Right lung (tissue), 5 donors: ENCODE results near the gene FOXO3B. TPM values are rescaled to one million over a fixed set of nuclear protein-coding genes. Genes with fewer than 3 reads are reported as not detected.
"Not testable (repeated sequence)": the region's sequence is repeated elsewhere in the genome, so short reads cannot be mapped to it uniquely, and the experiment has no call there.

ENCODE experiments used
- DNase-seq, 2 donors: peaks; one replicate each; pipeline ENCODE4 v3.0.0-alpha.2; 2013
- polyA plus RNA-seq, 5 donors: library from polyadenylated mRNA; unstranded; fragments of 120-200 nt; gene quantifications; one replicate each; pipeline versions ENCODE4 v1.2.1 to v1.2.3, GENCODE V29; 2013; ENCODE audit warnings: inconsistent platforms in 1 of 5, low replicate concordance in 1 of 5; ENCODE audit not compliant: insufficient read length in 5 of 5, insufficient read depth in 1 of 5

Gene FOXO3B
- polyA plus RNA-seq, 5 donors = 4.5 to 6.5 (median 5.4) TPM

DNA sequence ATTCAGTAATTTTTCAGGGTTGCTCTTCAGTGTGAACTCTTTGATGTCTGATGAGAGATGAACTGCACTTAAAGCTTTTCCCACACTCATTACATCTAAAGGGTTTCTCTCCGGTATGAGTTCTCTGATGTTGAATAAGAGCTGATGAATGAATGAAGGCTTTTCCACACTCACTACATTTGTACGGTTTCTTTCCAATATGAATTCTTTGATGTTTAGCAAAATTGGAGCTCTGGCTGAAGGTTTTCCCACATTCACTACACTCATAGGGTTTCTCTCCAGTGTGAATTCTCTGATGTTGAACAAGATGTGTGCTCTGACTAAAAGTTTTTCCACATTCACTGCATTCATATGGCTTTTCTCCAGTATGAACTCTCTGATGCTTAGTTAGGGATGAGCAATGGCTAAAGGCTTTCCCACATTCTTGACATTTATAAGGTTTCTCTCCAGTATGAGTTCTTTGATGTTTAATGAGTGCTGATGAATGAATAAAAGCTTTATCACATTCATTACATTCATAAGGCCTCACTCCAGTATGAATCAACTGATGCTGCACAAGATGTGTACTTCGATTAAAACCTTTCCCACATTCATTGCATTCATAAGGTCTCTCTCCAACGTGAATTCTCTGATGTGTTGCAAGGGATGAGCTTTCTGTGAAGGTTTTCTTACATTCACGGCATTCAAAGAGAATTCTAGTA lies 20.0 kb downstream of the FOXO3B start:
- DNase-seq = not testable (repeated sequence)

DNA sequence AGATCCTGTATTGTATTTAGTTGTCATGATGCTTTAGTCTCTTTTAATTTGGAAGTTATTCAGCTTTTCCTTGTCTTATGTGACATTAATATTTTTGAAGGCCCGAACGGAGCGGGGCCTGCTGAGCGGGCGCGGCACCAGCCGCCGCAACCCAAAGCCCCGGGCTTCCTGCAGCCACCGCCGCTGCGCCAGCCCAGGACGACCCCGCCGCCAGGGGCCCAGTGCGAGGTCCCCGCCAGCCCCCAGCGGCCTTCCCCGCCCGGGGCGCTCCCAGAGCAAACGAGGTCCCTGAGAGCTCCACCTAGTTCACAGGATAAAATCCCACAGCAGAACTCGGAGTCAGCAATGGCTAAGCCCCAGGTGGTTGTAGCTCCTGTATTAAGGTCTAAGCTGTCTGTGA lies 32.0 kb downstream of the FOXO3B start:
- DNase-seq = not testable (repeated sequence)

DNA sequence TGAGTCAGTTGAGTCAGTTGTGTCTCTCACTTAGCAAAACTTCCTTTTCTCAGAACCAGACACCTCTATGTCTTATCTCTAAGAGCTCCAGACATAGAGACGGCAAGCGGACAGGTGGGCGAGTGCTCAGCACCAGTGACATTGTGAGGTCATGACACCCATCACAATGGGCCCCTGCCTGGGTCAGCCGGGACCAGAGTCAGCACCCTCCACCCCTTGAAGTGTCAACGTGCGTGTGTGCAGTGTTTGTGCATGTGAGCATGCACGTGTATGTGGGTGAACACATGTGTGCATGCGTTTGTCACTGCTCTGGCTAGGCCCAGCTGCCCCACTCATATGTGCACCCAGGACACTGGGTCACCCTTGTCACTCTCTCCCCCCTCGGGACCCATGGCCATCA lies 37.8 kb downstream of the FOXO3B start, which contains the start of gene TBC1D28:
TSS of gene TBC1D28 (minus strand) at position 101 of the 400 bp plus-strand sequence. CDS start 3,039 bp downstream, outside the sequence.
- DNase-seq = not testable (repeated sequence)

DNA sequence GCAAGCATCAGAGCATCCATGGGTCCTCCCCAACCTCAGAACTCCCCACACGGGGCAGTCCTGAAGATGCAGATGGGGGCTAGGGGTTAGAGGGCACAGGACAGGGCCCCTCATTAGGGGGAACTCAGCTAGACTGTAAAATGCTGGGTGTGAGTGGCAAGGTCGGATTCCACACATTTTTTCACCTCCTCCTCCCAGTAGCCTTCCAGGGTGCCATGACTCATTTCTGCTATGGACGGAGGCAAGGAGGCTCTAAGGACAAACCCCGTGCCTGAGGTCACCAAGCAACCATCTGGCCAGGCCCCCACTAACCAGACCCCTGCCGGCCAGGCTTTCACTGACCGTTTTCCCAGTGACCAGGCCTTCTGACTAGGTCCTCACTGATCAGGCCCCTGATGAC lies 39.0 kb downstream of the FOXO3B start:
- DNase-seq = not testable (repeated sequence)

DNA sequence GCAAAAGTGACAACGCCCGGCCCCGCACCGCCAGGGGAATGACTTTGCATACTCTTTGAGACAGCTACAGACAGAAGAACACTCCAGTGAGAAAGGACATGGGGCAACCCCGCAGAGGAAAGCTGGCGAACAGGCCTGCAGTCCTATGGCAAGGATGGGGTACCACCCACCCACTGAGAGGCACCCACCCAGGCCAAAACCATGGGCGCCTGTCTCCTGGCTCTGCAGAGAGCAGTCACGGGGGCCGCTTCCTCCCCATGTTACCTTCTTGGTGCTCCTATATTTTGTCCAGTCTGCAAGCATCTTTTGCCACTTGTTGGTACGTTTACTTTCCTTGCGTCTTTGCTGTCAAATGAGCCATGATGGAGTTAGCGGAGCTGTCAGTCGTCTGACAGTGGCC lies 43.8 kb downstream of the FOXO3B start:
- not testable (repeated sequence) for DNase-seq

DNA sequence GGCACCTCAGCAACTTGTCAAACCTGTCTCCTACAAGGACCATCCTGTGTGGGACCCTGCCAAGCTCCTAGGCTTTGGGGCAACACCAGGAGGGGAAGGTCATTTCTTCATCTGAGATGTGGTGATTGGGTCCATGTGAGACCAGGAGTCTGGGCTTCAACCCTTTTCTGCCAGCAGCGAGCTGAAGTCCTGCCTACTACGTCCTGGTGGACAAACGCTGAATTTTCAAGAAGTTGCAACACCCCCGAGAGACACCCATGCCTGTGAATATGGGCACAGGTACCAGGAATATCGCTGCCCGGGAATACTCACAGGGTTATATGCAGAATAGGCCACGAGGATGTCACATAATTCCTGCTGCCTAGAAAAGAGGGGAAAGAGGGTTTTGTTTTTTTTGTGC lies 45.9 kb downstream of the FOXO3B start:
- DNase-seq = not testable (repeated sequence)

DNA sequence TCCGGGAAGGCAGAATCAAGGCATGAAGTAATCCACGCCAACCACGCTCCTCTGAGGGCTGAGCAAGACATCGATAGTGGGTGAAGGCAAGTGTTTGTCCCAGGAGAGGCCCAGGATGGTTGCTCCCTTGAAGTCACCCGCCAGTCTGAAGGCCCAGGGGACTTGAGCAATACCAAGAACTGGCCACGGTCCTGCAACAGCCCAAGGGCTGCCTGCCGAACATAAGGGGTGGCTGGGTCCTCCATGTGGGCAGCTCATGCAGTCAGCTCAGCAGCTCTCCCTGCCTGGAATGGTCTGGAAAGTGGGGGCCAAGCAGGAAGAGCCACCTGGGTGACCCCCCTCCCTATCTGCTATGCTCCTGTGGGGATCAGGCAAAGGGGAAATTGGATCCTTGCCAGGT lies 46.3 kb downstream of the FOXO3B start:
- DNase-seq = not testable (repeated sequence)

DNA sequence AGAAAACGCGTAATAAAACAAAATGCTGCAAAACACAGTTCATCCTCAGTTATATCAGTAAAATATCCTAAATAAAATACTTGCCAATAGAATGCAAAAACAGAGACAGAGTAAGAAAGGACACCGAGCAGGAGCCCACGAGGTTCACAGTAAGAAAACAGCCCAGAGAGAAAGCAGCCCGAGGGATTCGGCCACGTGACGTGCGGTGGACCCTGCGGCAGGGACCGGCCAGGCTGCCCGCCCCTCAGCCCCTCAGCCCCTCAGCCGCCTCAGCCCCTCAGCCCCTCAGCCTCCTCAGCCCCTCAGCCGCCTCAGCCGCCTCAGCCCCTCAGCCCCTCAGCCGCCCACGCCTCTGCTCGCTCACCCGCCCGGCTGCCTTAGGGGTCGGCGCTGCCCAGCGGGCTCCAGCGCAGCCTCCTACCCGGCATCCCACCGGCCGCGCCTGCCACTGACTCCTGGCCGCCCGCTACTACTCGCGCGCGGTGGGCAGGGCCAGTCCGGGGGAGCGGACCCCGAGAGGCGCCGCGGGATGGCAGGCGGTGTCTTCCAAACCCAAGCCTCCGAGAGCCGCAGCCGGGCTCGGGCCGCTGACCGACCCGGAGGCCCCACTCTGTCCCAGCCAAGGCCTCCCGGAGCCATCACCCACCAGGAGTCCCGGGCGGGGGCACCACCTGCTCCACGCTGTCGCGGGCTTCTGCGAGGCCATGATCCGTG lies 47.4 kb downstream of the FOXO3B start:
- not testable (repeated sequence) for DNase-seq

Other genes starting within 250 kb of the FOXO3B start
- gene LGALS9C, start 205.5 kb downstream of the FOXO3B start, polyA plus RNA-seq = under 1 TPM in 1 of 5 donors, not detected in 4; 0.13 TPM
- gene TBC1D28, start 37.9 kb downstream of the FOXO3B start, polyA plus RNA-seq = under 1 TPM in 1 of 5 donors, not detected in 4; 0.21 TPM
- gene FBXW10, start 61.7 kb upstream of the FOXO3B start, polyA plus RNA-seq = 1 to 10 TPM in 2 of 5 donors, under 1 TPM in 3; 0.78 to 1.5 (median 0.89) TPM
- 10 to 100 TPM; 36.7 to 53.7 (median 43.8) TPM for gene TVP23B, start 98.9 kb upstream of the FOXO3B start, polyA plus RNA-seq
- gene PRPSAP2, start 175.8 kb upstream of the FOXO3B start, polyA plus RNA-seq = 10 to 100 TPM; 49.7 to 58.7 (median 54.2) TPM